Loucy (cell line): ENCODE data around the gene GAPVD1.

Experiments used
- CTCF ChIP-seq: fragments of 200-600 bp; sonication (generic); conservative IDR thresholded peaks from 2 replicates; pipeline ENCODE4 v1.5.1; 2014; ENCODE audit warnings: mild to moderate bottlenecking, antibody characterized with exemption, low read length
- EZH2phosphoT487 ChIP-seq: fragments of 200-600 bp; IDR thresholded peaks from 2 replicates; pipeline ENCODE4 v1.6.1; 2018; ENCODE audit warnings: antibody characterized with exemption, mild to moderate bottlenecking, moderate library complexity, borderline replicate concordance

DNA sequence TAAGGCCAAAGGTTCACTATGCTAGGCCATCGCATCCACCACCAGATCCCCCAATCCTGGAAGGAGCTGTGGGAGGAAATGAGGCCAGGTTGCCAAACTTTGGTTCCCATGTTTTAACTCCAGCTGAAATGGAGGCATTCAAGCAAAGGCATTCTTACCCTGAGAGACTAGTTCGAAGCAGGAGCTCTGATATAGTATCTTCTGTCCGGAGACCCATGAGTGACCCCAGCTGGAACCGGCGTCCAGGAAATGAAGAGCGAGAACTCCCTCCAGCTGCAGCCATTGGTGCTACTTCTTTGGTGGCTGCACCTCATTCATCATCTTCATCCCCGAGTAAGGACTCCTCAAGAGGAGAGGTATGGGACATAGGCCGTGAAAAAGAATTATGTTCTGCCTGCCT is 75.6 kb downstream of the GAPVD1 start:
- no peak for TF ChIP-seq CTCF
- TF ChIP-seq EZH2phosphoT487: no peak
